Neural progenitor cell (in vitro differentiated cells): ENCODE data around the gene INHBC.

Experiments
- EZH2 ChIP-seq: fragments of 200-600 bp; sonication (generic); IDR thresholded peaks from 2 replicates; pipeline ENCODE4 v1.6.1; 2017; ENCODE audit warnings: antibody characterized with exemption, mild to moderate bottlenecking, moderate library complexity
- EZH2phosphoT487 ChIP-seq: fragments of 200-600 bp; sonication (generic); IDR thresholded peaks from 2 replicates; pipeline ENCODE4 v1.6.1; 2017; ENCODE audit warnings: antibody characterized with exemption
- TF ChIP-seq, protein P1 (sequence below): fragments of 200-600 bp; sonication (generic); IDR thresholded peaks from 2 replicates; pipeline ENCODE4 v1.5.1; 2017; ENCODE audit warnings: antibody characterized with exemption, mild to moderate bottlenecking

GRCh38 chr12:57497223-57498131, 62.9 kb downstream of the INHBC start:
- no peak for TF ChIP-seq EZH2
- TF ChIP-seq, protein P1, sequence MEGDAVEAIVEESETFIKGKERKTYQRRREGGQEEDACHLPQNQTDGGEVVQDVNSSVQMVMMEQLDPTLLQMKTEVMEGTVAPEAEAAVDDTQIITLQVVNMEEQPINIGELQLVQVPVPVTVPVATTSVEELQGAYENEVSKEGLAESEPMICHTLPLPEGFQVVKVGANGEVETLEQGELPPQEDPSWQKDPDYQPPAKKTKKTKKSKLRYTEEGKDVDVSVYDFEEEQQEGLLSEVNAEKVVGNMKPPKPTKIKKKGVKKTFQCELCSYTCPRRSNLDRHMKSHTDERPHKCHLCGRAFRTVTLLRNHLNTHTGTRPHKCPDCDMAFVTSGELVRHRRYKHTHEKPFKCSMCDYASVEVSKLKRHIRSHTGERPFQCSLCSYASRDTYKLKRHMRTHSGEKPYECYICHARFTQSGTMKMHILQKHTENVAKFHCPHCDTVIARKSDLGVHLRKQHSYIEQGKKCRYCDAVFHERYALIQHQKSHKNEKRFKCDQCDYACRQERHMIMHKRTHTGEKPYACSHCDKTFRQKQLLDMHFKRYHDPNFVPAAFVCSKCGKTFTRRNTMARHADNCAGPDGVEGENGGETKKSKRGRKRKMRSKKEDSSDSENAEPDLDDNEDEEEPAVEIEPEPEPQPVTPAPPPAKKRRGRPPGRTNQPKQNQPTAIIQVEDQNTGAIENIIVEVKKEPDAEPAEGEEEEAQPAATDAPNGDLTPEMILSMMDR: no peak
- no peak for TF ChIP-seq EZH2phosphoT487
